ENCODE data around the gene RASA2.

Gene RASA2

DNA sequence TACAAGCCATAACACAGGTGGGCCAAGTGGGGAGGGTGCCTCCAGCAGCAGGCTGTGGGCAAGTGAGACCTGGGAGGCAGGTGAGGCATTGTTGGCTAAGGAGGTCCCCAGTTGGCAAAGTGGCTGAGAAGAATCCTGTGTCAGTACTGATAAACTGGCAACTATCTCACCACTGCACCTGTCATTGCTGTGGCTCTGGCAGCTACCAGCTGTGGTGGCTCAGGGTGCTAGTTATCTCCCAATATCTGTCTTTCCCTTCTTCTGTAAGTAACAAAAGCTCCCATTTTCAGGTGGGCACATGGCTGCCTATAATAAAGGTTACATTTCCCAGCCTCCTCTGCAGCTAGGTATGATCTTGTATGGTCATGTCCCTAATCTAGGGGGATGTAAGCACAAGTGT is 170.7 kb downstream of the RASA2 start:
- Histone ChIP-seq H3K27me3 (ENCODE audit: control insufficient read depth in 5 of 5, insufficient read depth in 4 of 5, low read length in 5 of 5) (peaks cover 0 to 5% (median 0%) of the 10 kb centered on the region in 5 donors), H3K4me1 (ENCODE audit: control insufficient read depth in 5 of 5, insufficient read depth in 5 of 5, low read length in 5 of 5) (peaks cover 0 to 19% (median 16%) of the 10 kb centered on the region in 5 donors), H3K4me3 (ENCODE audit: low read depth in 1 of 5, low read length in 5 of 5) (no peak overlapping the region), H3K27ac (ENCODE audit: low read depth, low read length) (no peak overlapping the region), H3K9ac (ENCODE audit: low read length in 5 of 5) (no peak overlapping the region), H3K36me3 (ENCODE audit: control insufficient read depth in 5 of 5, insufficient read depth in 5 of 5, low read length in 5 of 5) (no peaks in the 10 kb centered on the region), H3K9me3 (ENCODE audit: control insufficient read depth in 5 of 5, low read length in 5 of 5) (peaks cover 0 to 7% (median 5%) of the 10 kb centered on the region in 5 donors)

DNA sequence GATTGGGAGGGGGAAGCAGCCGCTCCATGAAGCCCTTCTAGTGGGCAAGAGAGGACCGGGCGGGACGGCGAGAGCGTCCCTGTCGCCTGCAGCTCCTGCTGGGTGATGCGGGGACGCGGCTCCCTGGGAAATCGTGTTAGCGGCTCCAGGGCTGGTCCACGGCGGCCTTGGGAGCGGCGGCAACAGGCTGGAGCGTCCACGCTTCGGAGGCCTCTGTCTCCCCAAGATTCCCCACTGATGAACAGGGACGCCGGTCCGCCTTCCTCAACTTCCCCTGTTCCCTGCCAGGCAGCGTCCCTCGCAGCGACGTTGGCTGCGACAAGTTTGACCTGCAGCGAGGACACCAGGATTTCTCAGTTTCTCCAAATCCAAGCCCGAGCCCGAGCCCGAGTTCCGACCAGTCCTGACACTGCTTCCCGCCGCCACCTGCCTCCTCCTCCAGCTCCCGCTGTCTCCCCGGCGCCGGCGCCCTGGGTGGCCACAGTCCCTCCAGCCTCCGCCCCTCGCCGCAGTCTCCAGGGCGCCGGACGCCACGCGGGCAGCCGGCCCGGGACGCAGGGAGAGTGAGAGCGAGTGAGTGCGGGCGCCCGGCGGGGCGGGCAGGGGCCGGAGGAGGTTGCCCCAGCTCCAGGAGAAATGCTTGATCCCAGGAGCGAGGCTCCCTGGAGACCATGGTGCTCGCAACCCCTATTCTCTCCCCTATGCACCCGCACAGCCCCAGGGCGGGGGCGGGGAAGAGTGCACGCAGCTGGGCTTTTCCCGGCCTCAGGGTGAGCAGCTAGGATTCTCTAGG is 173.2 kb downstream of the RASA2 start:
- no peak overlapping the region for H3K27ac ChIP-seq (ENCODE audit: low read depth, low read length)
- no peaks in the 10 kb centered on the region for H3K36me3 ChIP-seq (ENCODE audit: control insufficient read depth in 5 of 5, insufficient read depth in 5 of 5, low read length in 5 of 5)
- peaks cover 0 to 7% (median 5%) of the 10 kb centered on the region in 5 donors for H3K9me3 ChIP-seq (ENCODE audit: control insufficient read depth in 5 of 5, low read length in 5 of 5)
- peaks cover 0 to 28% (median 25%) of the 10 kb centered on the region in 5 donors for H3K4me1 ChIP-seq (ENCODE audit: control insufficient read depth in 5 of 5, insufficient read depth in 5 of 5, low read length in 5 of 5)
- H3K4me3 ChIP-seq (ENCODE audit: low read depth in 1 of 5, low read length in 5 of 5) = peak overlapping the region; percentile 64 to 82 (median 77)
- H3K9ac ChIP-seq (ENCODE audit: low read length in 5 of 5) = peak overlapping the region in 4 of 5 donors; percentile 51 to 69 (median 56)
- peaks cover 0 to 5% (median 0%) of the 10 kb centered on the region in 5 donors for H3K27me3 ChIP-seq (ENCODE audit: control insufficient read depth in 5 of 5, insufficient read depth in 4 of 5, low read length in 5 of 5)

- peaks cover 0 to 28% (median 25%) of the 10 kb centered on the region in 5 donors for H3K4me1 ChIP-seq (ENCODE audit: control insufficient read depth in 5 of 5, insufficient read depth in 5 of 5, low read length in 5 of 5)
- H3K27ac ChIP-seq (ENCODE audit: low read depth, low read length) = no peak overlapping the region
- H3K9me3 ChIP-seq (ENCODE audit: control insufficient read depth in 5 of 5, low read length in 5 of 5) = peaks cover 0 to 7% (median 5%) of the 10 kb centered on the region in 5 donors
- peak overlapping the region in 2 of 5 donors; percentile 51 to 57 for H3K9ac ChIP-seq (ENCODE audit: low read length in 5 of 5)
- no peaks in the 10 kb centered on the region for H3K36me3 ChIP-seq (ENCODE audit: control insufficient read depth in 5 of 5, insufficient read depth in 5 of 5, low read length in 5 of 5)
- H3K4me3 ChIP-seq (ENCODE audit: low read depth in 1 of 5, low read length in 5 of 5) = peak overlapping the region in 4 of 5 donors; percentile 72 to 82 (median 79)
- peaks cover 0 to 5% (median 0%) of the 10 kb centered on the region in 5 donors for H3K27me3 ChIP-seq (ENCODE audit: control insufficient read depth in 5 of 5, insufficient read depth in 4 of 5, low read length in 5 of 5)
Measured at GRCh38 chr3:141660614-141660947, 173.8 kb downstream of the RASA2 start.

- Histone ChIP-seq H3K4me1 (ENCODE audit: control insufficient read depth in 5 of 5, insufficient read depth in 5 of 5, low read length in 5 of 5) (peaks cover 0 to 28% (median 25%) of the 10 kb centered on the region in 5 donors), H3K4me3 (ENCODE audit: low read depth in 1 of 5, low read length in 5 of 5) (no peak overlapping the region), H3K36me3 (ENCODE audit: control insufficient read depth in 5 of 5, insufficient read depth in 5 of 5, low read length in 5 of 5) (no peaks in the 10 kb centered on the region), H3K27ac (ENCODE audit: low read depth, low read length) (no peak overlapping the region), H3K9me3 (ENCODE audit: control insufficient read depth in 5 of 5, low read length in 5 of 5) (peaks cover 0 to 7% (median 5%) of the 10 kb centered on the region in 5 donors), H3K27me3 (ENCODE audit: control insufficient read depth in 5 of 5, insufficient read depth in 4 of 5, low read length in 5 of 5) (peaks cover 0 to 5% (median 0%) of the 10 kb centered on the region in 5 donors), H3K9ac (ENCODE audit: low read length in 5 of 5) (no peak overlapping the region)
Measured at GRCh38 chr3:141661229-141662196, 174.7 kb downstream of the RASA2 start.

DNA sequence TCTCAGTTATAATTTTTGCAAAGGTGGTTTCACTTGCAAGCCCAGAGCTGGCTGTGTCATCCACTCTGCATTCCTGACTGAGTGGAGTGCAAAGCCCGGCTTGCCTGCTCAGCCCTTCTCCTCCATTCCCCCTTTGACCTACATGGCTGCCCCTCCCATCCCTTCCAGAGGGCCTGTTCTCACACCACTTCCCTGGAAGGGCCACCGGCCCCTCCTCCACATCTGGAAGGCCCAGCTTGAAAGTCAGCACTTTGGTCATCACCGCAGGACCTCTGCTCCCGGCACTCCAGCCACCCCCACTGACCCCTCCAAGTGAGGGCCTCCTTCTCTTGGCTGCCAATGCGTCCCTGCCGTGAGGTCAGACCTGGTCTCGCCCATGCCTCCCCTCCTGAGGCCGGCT is 177.2 kb downstream of the RASA2 start:
- Histone ChIP-seq H3K27me3 (ENCODE audit: control insufficient read depth in 5 of 5, insufficient read depth in 4 of 5, low read length in 5 of 5) (no peaks in the 10 kb centered on the region), H3K4me1 (ENCODE audit: control insufficient read depth in 5 of 5, insufficient read depth in 5 of 5, low read length in 5 of 5) (peaks cover 0 to 28% (median 25%) of the 10 kb centered on the region in 5 donors), H3K9ac (ENCODE audit: low read length in 5 of 5) (no peak overlapping the region), H3K9me3 (ENCODE audit: control insufficient read depth in 5 of 5, low read length in 5 of 5) (no peaks in the 10 kb centered on the region), H3K27ac (ENCODE audit: low read depth, low read length) (no peak overlapping the region), H3K36me3 (ENCODE audit: control insufficient read depth in 5 of 5, insufficient read depth in 5 of 5, low read length in 5 of 5) (no peaks in the 10 kb centered on the region), H3K4me3 (ENCODE audit: low read depth in 1 of 5, low read length in 5 of 5) (peak overlapping the region in 2 of 5 donors; percentile 6 to 33)
